ENCODE results near the gene SNPH.

The SNPH gene

GRCh38 chr20:1265226-1265915 is 723 bp upstream of the SNPH start:
- DNase-seq = no peak

- no peak for DNase-seq
Measured at GRCh38 chr20:1265916-1266166, 253 bp upstream of the SNPH start.

- no peak for DNase-seq
Measured at GRCh38 chr20:1267161-1267560, 1.1 kb downstream of the SNPH start.

DNA sequence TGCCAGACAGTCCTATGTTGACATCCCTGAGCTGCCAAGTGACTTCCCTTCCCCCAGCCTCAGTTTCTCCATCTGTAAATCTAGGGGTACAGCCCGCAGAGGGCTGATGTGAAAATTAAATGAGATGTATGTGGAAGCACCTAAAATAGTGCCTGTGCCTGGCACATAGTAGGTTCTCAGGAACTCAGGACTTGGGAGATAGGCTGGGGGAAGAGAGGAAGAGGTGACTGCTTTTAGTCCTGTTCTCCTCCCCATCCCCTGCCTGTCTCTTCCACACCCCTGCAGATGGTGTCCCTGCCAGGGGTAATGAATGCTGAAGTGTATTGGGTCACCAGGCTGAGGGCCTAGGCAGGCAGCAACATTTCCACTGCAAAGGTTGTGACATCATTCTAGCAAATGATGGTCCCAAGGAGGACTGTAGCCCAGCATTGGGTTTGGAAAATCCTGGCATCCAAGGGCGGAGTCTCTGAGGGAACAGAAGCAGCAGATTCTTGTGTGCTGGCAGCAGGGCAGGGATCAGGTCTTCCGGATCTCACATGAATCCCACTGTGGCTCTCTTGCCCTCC is 1.8 kb downstream of the SNPH start:
- DNase-seq = no peak

- DNase-seq = no peak
Measured at GRCh38 chr20:1269235-1269634, 3.1 kb downstream of the SNPH start.

DNA sequence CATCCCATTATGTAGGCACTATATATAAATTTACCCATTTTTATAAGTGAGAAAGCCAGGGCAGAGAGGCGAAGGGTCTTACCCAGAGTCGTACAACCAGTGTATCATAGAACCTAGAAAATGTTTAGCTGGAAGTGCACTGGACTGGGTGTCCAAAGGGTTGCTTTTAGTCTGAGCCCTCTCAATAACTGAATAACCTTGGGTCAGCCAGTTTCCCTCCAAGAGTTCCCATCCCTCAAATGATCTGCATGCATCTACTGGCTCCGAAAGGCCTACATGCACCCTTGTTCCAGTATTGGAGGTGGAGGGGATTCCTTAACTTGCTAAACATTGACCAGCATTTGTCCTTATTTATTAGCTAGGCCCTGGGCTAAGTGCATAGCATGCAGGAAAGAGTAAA is 3.8 kb downstream of the SNPH start:
- DNase-seq = no peak

DNA sequence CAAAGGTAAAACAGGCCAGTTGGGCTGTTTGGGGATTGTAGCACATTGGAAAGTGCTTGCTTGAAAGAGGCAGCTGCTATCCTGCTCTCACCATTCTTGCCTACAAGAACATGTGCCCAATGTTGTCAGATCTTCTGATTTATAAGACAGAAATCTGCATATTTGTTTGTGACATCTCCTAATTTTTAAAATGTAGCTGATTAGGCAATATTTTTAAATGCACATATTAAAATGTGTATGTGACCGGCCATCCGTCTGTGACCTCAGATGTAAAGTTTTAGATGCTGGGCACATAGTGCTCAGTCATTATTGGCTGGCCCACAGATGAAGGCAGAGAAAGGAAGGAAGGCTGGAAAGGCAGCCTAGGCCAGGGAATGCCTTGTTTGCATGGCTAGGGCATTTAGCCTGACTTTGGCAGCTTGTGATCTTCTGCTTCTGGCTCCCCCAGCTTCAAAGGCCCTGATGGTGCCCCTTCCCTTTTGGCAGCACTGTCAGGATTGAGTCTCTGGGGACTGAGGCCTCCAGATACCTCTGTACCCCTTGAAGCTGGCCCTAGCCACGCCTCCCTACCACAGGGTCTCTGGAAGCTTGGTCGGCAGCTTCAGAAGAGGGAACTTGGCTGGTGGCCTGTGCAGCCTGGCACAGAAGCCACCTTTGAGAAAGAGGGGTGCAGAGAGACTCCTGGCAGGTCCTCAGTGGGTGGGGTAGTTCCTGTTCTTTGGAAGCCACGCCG is 6.4 kb downstream of the SNPH start:
- DNase-seq = no peak

GRCh38 chr20:1273366-1273765 is 7.3 kb downstream of the SNPH start:
- no peak for DNase-seq

- DNase-seq = peak; percentile 71
Measured at GRCh38 chr20:1274485-1275311, 8.6 kb downstream of the SNPH start.

DNA sequence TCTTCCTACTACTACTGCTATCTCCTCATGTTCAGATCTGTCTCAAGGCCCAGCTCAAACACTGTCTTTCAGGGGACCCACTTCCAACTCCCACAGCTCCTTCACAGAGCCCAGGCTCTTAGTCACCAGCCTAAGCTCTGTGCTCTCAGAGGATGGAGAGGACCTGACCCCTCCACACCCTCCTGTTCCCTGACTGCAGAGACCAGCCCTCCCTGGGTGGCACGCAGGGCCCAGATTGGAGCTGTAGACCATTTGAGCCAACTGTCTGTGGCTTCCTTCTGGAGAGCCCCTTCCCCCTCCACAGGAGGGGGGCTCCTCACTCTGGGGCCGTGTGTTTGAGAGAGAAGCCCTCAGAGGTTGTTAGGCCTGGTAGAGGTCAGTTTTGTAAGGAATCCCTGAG is 9.8 kb downstream of the SNPH start:
- DNase-seq = no peak

DNA sequence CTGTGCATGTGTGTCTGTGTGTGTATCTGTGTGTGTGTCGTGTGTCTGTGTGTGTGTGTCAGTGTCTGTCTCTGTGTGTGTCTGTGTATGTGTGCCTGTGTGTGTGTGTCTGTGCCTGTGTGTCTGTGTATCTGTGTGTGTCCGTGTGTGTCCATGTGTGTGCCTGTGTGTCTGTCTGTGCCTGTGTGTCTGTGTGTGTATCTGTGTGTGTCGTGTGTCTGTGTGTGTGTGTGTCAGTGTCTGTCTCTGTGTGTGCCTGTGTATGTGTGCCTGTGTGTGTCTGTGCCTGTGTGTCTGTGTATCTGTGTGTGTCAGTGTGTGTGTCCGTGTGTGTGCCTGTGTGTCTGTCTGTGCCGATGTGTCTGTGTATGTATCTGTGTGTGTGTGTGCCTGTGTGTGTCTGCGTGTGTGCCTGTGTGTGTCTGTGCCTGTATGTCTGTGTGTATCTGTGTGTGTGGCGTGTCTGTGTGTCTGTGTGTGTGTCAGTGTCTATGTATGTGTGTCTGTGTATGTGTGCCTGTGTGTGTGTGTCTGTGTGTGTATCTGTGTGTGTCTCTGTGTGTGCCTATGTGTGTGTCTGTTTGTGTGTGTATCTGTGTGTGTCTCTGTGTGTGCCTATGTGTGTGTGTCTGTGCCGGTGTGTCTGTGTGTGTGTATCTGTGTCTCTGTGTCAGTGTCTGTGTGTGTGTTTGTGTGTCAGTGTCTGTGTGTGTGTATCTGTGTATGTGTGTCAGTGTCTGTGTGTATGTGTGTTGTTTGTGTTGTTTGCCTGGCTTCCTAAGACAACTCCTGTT is 11.6 kb downstream of the SNPH start:
- no peak for DNase-seq

- peak; percentile 32 for DNase-seq
Measured at GRCh38 chr20:1278993-1279392, 12.9 kb downstream of the SNPH start.

- DNase-seq = peak; percentile 1
Measured at GRCh38 chr20:1280195-1281102, 14.4 kb downstream of the SNPH start.

DNA sequence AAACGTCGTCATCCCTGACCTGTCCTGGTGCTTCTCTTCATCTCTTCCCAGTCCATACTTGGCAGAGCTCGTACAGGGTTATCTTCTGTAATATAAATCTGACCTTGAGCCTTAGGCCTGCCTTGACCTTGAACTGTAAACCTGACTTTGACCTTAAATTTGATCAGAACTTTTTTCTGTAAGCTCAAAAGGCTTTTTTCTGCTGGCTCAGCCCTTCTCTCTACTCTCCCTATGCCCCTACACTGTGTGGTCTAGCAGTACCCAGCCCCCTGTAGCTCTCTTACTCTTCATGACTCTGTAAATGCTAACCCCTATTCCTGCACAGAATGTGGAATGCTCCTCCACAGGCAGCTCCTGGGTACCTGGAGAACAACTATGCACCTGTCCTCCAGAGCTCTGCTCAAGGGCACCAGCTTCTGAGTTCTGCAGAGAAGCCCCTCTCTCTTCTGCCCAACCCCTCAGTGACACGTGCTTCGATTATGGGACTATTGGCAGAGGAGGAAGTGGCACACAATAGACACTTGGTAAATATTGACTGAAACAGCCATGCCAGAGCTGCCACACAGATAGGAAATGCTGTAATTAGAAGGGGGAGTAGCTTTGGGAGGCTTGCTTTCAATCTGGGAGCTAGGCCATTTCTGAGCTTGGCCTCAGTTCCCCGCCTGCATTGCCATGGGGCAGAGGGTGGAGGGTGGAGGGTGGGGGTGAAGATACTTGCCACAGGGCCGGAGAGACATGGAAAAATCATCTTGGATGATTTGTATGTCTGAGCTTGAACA is 15.4 kb downstream of the SNPH start:
- no peak for DNase-seq

GRCh38 chr20:1282966-1283365 is 16.9 kb downstream of the SNPH start:
- DNase-seq = no peak

DNA sequence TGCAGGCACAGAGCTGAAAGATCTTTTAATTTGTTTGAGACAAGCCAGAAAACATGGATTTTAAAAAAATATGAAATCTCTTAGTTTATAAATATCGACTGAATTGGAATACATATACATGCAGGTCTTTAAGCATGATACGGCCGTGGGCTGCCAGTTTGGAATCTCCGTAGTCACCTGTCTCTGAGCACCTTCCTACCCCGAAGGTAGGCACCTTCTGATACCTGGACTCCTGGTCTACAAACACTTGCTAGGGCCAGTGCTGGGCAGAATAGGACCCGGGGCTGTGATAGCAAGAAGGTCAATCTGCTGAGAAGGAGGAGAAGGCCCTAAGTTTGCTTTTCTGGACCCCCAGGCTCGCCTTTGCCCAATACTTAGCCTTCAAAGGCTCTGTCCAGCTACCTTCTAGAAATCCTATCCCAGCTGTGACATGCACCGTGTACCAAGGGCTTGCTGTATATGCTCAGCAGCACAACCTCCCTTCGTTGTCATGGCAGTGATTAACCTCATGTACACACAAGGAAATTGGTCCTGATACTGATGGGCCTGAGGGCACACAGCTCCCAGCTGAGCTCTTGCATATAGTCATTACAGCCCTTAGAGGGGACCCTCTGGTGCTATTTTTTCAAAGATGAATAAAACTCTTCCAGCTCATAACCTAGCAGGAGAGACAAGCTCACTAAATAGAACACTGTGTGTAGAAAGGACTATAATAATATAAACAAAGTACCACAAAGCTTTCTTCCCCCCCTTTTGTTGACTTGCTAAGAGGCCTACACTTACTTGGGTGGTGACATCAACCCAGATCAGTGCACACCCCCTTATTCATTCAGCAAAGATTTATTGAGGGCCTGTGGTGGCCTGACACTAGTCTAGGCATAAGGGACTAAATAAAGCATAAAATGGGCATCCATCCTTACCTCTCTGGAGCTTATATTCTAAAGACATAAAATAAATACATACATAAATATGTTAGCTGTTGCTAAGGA is 17.7 kb downstream of the SNPH start:
- no peak for DNase-seq

DNA sequence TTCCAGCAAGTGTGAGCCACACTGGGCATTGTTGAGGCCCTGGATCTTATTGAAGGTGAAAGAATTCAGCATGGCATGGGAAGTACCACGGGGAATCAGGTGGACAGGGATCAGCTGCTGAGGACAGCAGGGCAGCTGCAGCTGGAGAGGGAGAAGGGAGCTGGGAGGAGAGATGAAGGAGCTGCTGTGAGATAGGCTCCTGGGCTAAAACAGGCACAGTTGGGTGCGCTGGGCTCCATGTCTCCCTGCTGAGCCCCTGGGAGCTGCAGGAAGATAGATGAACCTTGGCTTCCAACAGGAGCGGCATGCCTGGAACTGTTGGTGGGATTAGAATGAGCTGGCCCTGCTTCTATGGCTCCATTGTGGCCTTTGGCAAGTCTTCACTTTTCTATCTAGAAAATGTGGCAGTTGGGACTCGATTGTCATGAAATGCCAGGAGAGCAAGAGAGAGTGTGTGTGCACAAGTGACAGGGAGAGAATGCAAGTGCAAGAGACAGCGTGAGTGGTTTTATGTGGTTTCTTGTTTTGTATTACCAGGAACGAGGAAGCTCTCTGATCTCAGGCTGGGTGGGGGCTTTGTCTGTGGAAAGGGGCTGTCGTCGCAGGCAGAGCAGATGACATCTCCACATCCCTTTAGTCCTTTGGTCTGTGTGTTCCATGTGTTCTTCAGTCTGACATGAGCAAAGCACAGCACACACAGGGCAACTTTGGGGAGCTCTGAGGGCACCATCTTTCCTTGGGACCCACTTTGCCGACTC is 20.4 kb downstream of the SNPH start:
- no peak for DNase-seq

DNA sequence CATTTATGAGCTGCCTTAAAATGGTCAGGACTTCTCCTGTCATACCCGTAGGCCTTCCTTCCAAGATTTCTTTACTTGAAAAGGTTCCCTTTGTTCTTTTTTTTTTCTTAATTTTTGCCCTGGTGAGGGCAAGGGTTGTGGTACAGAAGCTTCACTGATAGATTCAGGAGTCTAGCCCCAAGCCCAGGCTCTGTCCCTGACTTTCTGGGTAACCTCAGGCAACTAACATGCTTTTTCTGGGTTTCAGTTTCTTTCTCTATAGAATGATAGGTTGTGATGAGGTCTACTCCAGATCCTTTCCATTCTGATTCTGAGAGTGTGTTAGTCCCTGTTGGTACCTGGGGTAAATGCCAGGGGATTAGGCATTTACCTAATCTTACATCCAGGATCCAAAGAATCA is 21.2 kb downstream of the SNPH start:
- no peak for DNase-seq

All from RPMI8226 (cell line).